Subcutaneous preadipocyte (primary cell): Measurements from ENCODE around the gene CMKLR1. TPM values are rescaled to one million over a fixed set of nuclear protein-coding genes. Genes with fewer than 3 reads are reported as not detected.

Source experiments
- total RNA-seq: library from RNA; depleted of rRNA; stranded (reverse); fragments of >200 nt; gene quantifications from 2 replicates; pipeline ENCODE4 v1.2.3, GENCODE V29; 2012

Gene CMKLR1
- total RNA-seq = 7.0 and 9.0 TPM in 2 replicates

GRCh38 chr12:108338915-108339657, at the start of gene CMKLR1:
CMKLR1 (minus strand) TSS chr12:108339311; CDS start chr12:108293591, 45,720 bp downstream.

Other genes starting within 250 kb of the CMKLR1 start
- gene WSCD2, start 210.0 kb downstream of the CMKLR1 start, total RNA-seq = not detected in 2 replicates
- gene FICD, start 176.0 kb upstream of the CMKLR1 start, total RNA-seq = 2.9 and 5.3 TPM in 2 replicates
- gene SART3, start 221.9 kb upstream of the CMKLR1 start, total RNA-seq = 39.7 and 55.3 TPM in 2 replicates
- gene ISCU, start 223.3 kb upstream of the CMKLR1 start, total RNA-seq = 76.2 and 82.3 TPM in 2 replicates